ENCODE results near the gene ZNF91.
"Not testable (repeated sequence)": the region's sequence is repeated elsewhere in the genome, so short reads cannot be mapped to it uniquely, and the experiment has no call there.

Gene ZNF91

DNA sequence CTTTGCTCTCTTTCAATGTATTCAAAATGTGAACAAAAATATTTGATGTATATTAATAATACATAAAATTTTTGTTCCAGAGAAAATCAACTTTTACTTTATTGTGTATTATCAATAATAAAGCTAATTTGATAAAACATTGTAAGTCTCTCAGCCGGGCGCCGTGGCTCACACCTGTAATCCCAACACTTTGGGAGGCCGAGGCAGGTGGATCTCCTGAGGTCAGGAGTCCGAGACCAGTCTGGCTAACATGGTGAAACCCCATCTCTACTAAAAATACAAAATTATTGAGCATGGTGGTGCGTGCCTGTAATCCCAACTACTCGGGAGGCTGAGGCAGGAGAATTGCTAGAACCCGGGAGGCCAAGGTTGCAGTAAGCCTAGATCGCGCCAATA, 449 bp upstream of the ZNF91 start:
- not testable (repeated sequence) for DNase-seq (ENCODE audit: low spot score); FAIRE-seq

DNA sequence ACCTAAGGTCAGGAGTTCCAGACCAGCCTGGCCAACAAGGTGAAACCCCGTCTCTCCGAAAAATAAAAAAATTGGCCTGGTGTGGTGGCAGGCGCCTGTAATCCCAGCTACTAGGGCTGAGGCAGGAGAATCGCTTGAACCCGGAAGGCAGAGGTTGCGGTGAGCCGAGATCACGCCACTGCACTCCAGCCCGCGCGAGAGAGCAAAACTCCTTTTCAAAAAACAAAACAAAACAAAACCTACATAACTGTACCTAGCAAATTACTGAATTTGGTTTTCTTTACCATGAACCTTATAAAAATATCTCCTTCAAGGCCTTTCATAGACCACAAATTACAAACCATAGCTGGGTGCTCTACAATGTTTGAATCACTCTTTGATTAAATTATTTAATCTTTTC, 760 bp downstream of the ZNF91 start:
- no peak for FAIRE-seq
- DNase-seq (ENCODE audit: low spot score), result no peak

GRCh38 chr19:23393121-23393520, 2.1 kb downstream of the ZNF91 start:
- DNase-seq (ENCODE audit: low spot score) (no peak), FAIRE-seq (no peak)

DNA sequence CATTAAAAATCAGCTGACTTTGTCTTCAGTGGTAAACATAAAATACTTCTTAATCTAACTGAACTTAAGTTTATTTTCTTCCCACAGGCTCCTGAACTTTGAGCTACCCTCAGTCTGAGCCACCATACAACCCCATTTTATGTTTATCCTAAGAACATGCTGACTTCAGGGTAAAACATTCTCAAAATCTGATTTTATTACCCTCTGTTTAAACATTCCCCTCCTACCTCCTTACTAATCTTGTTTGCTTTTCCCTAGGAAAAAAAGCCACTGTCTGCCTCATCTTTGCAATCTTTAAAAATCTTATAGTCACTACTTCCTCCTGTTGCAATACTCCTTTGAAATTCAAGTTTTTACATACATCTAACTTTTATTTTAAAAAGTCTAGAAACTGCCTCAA, 4.0 kb downstream of the ZNF91 start:
- DNase-seq (ENCODE audit: low spot score), result no peak
- FAIRE-seq, result no peak

DNA sequence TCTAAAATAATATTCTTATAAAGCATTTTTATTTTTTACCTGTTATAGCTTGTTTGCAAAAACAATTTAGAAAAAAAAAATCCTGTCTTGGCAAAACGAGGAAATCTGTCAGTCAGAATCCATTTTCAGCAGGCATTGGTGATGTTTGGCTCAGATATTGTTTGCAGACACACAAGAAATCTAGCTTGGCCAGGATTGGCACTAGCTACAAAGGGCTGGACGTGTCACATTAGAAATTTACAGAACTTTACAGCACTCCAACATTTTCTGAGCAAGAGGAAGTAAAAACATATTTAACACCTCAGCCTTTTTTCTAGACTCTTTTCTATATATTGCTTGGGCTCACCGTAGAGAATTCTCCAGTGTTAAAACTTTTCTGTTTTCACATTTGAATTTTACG, 9.9 kb downstream of the ZNF91 start:
- FAIRE-seq (no peak), DNase-seq (ENCODE audit: low spot score) (no peak)

DNA sequence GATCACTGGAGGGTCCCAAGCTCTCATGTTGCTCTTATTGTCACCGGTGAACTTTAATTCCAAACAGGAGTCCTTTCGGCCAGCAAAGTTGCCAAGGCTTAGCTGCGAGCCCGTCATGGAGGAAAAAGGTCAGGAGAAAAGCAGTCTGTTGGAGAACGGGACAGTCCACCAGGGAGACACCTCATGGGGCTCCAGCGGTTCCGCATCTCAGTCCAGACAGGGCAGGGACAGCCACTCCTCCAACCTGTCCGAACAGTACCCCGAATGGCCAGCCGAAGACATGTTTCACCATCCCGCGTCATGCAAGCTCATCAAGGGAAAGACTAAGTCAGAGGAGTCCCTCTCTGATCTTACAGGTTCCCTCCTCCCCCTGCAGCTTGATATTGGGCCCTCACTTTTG, 10.4 kb downstream of the ZNF91 start:
- FAIRE-seq, result no peak

DNA sequence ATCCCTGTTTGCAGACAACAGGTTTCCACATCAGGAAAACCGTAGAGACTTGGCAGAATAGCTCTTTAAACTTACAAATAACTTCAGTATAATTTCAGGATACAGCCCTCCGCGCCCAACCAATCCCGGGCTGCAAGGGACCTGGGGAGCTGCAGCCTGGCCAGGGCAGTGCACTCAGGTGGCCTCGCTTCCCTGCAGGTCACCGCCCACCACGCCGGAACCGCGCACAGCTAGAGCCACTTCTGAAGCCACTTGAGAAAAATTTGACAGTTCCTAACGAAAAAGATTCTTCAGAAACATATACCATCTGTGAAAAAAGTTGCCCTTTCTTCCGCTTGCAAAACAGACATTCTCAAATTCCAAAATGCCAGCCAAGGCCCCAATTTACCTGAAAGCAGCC, 11.1 kb downstream of the ZNF91 start:
- DNase-seq (ENCODE audit: low spot score) (no peak), FAIRE-seq (no peak)

More for the DNA sequence above, 10.4 kb downstream of the ZNF91 start:
- DNase-seq (ENCODE audit: low spot score), result no peak

GRCh38 chr19:23382955-23383354, 12.3 kb downstream of the ZNF91 start:
- FAIRE-seq, result no peak
- DNase-seq (ENCODE audit: low spot score), result no peak

- FAIRE-seq (no peak), DNase-seq (ENCODE audit: low spot score) (no peak)
Measured at GRCh38 chr19:23381114-23381513, 14.2 kb downstream of the ZNF91 start.

GRCh38 chr19:23379671-23380070, 15.6 kb downstream of the ZNF91 start:
- not testable (repeated sequence) for DNase-seq (ENCODE audit: low spot score); FAIRE-seq

- FAIRE-seq (no peak), DNase-seq (ENCODE audit: low spot score) (no peak)
Measured at GRCh38 chr19:23378948-23379347, 16.3 kb downstream of the ZNF91 start.

GRCh38 chr19:23377276-23377675, 18.0 kb downstream of the ZNF91 start:
- no peak for FAIRE-seq

DNA sequence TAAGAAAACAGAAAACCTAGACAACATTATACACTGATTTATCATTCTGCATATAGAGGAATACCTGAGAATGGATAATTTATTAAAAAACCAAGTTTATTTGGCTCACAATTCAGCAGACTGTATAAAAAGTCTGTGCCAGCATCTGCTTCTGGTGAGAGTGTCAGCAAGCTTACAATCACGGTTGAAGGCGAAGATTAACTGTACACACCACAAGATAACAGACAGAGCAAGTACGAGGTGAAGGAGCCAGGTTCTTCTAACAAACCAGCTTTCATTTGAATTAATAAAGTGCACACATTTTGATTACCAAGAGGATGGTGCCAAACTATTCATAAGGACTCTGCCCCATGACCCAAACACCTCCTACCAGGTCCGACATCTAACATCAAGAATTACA, 28.8 kb downstream of the ZNF91 start:
- no peak for FAIRE-seq

More at GRCh38 chr19:23377276-23377675, 18.0 kb downstream of the ZNF91 start:
- no peak for DNase-seq (ENCODE audit: low spot score)

DNA sequence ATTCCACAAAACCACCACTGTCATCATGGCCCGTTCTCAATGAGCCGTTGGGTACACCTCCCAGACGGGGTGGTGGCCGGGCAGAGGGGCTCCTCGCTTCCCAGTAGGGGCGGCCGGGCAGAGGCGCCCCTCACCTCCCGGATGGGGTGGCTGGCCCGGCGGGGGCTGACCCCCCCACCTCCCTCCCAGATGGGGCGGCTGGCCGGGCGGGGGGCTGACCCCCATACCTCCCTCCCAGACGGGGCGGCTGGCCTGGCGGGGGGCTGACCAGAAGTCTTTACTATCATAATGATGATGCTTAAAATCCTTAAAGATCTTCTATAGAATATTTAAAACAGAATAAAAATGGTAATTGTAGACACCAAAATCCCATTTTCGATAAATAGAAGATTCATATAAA, 29.2 kb downstream of the ZNF91 start:
- FAIRE-seq; DNase-seq (ENCODE audit: low spot score): not testable (repeated sequence)

More for the DNA sequence above, 28.8 kb downstream of the ZNF91 start:
- no peak for DNase-seq (ENCODE audit: low spot score)

- DNase-seq (ENCODE audit: low spot score) (no peak), FAIRE-seq (no peak)
Measured at GRCh38 chr19:23365222-23365621, 30.0 kb downstream of the ZNF91 start.

DNA sequence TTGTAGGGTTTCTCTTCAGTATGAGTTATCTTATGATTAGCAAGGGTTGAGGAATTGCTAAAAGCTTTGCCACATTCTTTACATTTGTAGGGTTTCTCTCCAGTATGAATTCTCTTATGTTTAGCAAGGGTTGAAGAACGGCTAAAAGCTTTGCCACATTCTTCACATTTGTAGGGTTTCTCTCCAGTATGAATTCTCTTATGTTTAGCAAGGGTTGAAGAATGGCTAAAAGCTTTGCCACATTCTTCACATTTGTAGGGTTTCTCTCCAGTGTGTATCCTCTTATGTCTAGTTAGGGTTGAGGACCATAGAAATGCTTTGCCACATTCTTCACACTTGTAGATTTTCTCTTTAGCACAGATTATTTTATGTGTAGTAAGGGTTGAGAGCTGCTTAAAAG, 33.4 kb downstream of the ZNF91 start:
- FAIRE-seq; DNase-seq (ENCODE audit: low spot score): not testable (repeated sequence)

- no peak for DNase-seq (ENCODE audit: low spot score)
- no peak for FAIRE-seq
Measured at GRCh38 chr19:23351806-23352205, 43.5 kb downstream of the ZNF91 start.

DNA sequence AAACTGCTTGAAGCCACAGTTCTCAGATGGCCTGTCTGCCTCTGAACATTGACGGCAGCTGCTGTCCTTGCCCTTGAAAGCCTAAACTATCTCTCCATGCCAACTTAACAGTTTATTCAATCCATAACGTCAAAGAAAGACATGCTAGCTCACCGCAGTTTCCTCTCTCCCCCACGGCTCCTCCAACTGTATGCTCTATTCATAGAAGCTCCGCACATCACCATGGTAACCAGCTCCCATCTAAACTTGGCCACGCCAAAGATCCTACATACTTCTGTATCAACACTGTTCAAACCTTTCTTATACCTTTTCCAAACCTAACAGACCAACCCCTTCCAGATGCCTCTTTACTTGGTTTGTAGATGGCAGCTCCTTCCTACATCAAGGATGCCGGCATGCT, 48.6 kb downstream of the ZNF91 start:
- FAIRE-seq, result no peak
- no peak for DNase-seq (ENCODE audit: low spot score)

DNA sequence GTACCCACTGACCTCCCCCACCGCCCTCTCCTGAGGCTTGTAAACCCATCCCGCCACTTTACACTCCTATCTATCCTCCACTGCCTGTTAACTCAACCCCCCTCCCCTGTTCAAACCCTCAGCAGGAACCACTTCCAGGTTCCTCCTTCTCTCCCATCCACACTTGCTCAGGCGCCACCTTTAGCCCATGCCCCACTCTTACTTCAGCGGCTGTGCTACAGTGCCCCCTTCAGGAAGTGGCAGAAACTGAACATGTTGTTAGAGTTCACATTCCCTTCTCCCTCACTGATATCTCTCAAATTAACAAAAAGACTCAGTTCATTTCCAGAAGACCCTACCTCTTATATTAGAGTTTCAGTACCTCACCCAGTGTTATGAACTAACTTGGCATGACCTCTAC, 49.4 kb downstream of the ZNF91 start:
- FAIRE-seq, result no peak
- no peak for DNase-seq (ENCODE audit: low spot score)

DNA sequence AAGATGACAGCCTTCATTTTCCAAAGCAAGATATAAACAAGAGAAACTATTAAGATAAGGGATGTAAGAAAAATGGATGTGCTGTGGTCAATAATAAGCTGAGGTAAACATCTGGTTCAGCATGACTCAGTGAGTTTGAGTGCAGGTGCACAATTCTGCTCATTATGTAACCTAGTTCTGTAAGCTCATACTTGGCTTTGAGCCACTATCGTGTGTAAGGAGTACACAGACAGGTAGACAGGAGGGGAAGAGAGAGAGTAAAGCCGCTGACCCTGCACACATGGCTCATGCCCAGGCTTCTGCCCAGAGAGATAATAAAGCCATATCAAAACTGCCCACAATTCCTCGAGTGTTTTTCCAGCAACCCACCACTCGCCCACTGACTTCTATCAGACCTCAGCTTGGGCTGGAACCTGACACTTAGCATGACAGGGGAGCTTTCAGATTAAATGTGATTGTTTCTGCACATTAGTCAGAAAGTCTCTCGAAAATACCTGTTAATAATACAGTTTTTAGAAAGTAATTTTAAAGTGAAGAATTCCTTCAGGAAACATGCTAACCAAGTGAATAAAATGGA, 51.7 kb downstream of the ZNF91 start:
- FAIRE-seq (no peak), DNase-seq (ENCODE audit: low spot score) (no peak)

- no peak for FAIRE-seq
Measured at GRCh38 chr19:23328211-23328610, 67.1 kb downstream of the ZNF91 start.

GRCh38 chr19:23321953-23322549, 73.2 kb downstream of the ZNF91 start:
- DNase-seq (ENCODE audit: low spot score) (no peak), FAIRE-seq (no peak)

More at GRCh38 chr19:23328211-23328610, 67.1 kb downstream of the ZNF91 start:
- no peak for DNase-seq (ENCODE audit: low spot score)

GRCh38 chr19:23321403-23321802, 73.9 kb downstream of the ZNF91 start:
- FAIRE-seq; DNase-seq (ENCODE audit: low spot score): not testable (repeated sequence)

All from urothelium cell line (cell line).